HCT116 (cell line): ENCODE data around the gene PAGR1.

Source experiments
- CEBPB ChIP-seq: IDR thresholded peaks from 2 replicates; pipeline ENCODE4 v1.6.1; 2012; ENCODE audit warnings: low read depth
- CTCF ChIP-seq, 3 experiments: fragments of 200-600 bp in 1 of 3; sonication (generic) in 1 of 3; IDR thresholded peaks in 2 of 3; conservative IDR thresholded peaks in 1 of 3; 2 replicates each; pipeline ENCODE4 v1.5.1; 2012 to 2017; ENCODE audit warnings: low read depth in 2 of 3, low read length in 2 of 3, antibody characterized with exemption in 1 of 3, borderline replicate concordance in 1 of 3, control low read depth in 1 of 3, mild to moderate bottlenecking in 1 of 3, mixed read lengths in 1 of 3, mixed run types in 1 of 3, moderate library complexity in 1 of 3; ENCODE audit not compliant: insufficient read depth in 1 of 3
- EZH2 ChIP-seq: fragments of 200-600 bp; sonication (generic); IDR thresholded peaks from 2 replicates; pipeline ENCODE4 v1.6.1; 2017; ENCODE audit warnings: antibody characterized with exemption, mixed run types
- POLR2A ChIP-seq: IDR thresholded peaks from 2 replicates; pipeline ENCODE4 v1.7.0; 2011; ENCODE audit warnings: borderline replicate concordance; ENCODE audit not compliant: insufficient read depth, insufficient read length; ENCODE audit errors: extremely low read depth
- POLR2AphosphoS5 ChIP-seq: IDR thresholded peaks from 2 replicates; pipeline ENCODE4 v1.6.1; 2011; ENCODE audit warnings: mild to moderate bottlenecking, low read depth, low read length, moderate library complexity
- REST ChIP-seq: IDR thresholded peaks from 2 replicates; pipeline ENCODE4 v1.6.1; 2012; ENCODE audit warnings: low read depth
- SP1 ChIP-seq: IDR thresholded peaks from 2 replicates; pipeline ENCODE4 v1.6.1; 2012; ENCODE audit warnings: low read depth
- TCF7L2 ChIP-seq: IDR thresholded peaks from 2 replicates; pipeline ENCODE4 v1.7.0; 2011; ENCODE audit warnings: borderline replicate concordance, inconsistent platforms; ENCODE audit not compliant: insufficient read depth, insufficient read length; ENCODE audit errors: extremely low read depth

GRCh38 chr16:29813644-29814562, 2.0 kb upstream of the PAGR1 start:
- no peak for TF ChIP-seq CEBPB
- TF ChIP-seq POLR2A = no peak
- no peak for TF ChIP-seq REST
- no peak for TF ChIP-seq POLR2AphosphoS5
- no peak for TF ChIP-seq CTCF (IDR thresholded peaks at IDR 0.05 in 2 of 3, conservative IDR thresholded peaks at IDR 0.05 in 1 of 3; ENCODE audit: borderline replicate concordance in 1 of 3, insufficient read depth in 1 of 3, low read depth in 2 of 3, low read length in 2 of 3)
- TF ChIP-seq EZH2 = no peak
- TF ChIP-seq SP1 = no peak
- TF ChIP-seq TCF7L2 = no peak
